HUES64 (cell line): ENCODE measurements around the gene AAR2.

Experiments used
- H3K27ac ChIP-seq: 2 replicates; pipeline ENCODE4 v1.7.0; 2013; ENCODE audit warnings: low read depth, low read length, inconsistent platforms
- H3K27me3 ChIP-seq: 2 replicates; pipeline ENCODE4 v1.6.1; 2013; ENCODE audit warnings: mild to moderate bottlenecking, low read length; ENCODE audit not compliant: insufficient read depth
- H3K36me3 ChIP-seq: 2 replicates; pipeline ENCODE4 v1.6.1; 2013; ENCODE audit warnings: mild to moderate bottlenecking, low read length; ENCODE audit not compliant: insufficient read depth
- H3K4me1 ChIP-seq: 2 replicates; pipeline ENCODE4 v1.6.1; 2013; ENCODE audit warnings: mild to moderate bottlenecking, low read length, moderate library complexity; ENCODE audit not compliant: insufficient read depth
- H3K4me3 ChIP-seq: 2 replicates; pipeline ENCODE4 v1.5.1; 2013; ENCODE audit warnings: mild to moderate bottlenecking, low read length, moderate library complexity
- H3K9ac ChIP-seq: 2 replicates; pipeline ENCODE4 v1.6.1; 2013; ENCODE audit warnings: mild to moderate bottlenecking, low read depth, low read length
- H3K9me3 ChIP-seq: 2 replicates; pipeline ENCODE4 v1.6.1; 2013; ENCODE audit warnings: low read depth, low read length; ENCODE audit not compliant: insufficient read depth
- WGBS: fragments of 150-250, 120-280 bp; methylation state at CpG from one replicate; pipeline ENCODE4 v1.1.7; 2013; ENCODE audit warnings: missing lambda C conversion rate; 5-methylcytosine and 5-hydroxymethylcytosine counted together

The AAR2 gene

DNA sequence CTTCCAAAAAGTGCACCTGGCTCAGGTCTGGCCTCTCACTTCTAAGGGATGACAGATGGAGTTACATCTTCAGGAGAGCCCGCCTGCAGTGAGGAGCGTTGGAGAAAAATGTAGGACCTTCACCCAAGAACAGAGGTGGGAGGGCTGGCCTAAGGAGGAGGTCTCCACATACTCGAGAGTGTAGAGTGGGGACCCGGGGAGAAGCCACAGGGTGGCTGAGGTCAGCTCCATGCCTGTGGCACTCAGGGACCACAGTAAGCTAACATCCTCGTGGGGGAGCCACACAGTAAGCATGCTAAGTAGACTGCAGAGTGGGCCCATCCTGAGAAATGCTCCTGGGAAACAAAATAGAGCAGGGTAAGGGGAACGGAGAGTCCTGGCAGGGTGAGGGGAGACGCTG is 24.0 kb downstream of the AAR2 start:
- Histone ChIP-seq H3K27ac (no peak overlapping the region), H3K27me3 (no peaks in the 10 kb centered on the region), H3K9ac (no peak overlapping the region), H3K4me1 (peaks cover 11% of the 10 kb centered on the region; the same call in 1 of the 2 replicates), H3K9me3 (no peaks in the 10 kb centered on the region), H3K4me3 (no peak overlapping the region), H3K36me3 (peaks cover 17% of the 10 kb centered on the region)
- 81% methylated on average over 7 of the region's 7 CpGs for WGBS

DNA sequence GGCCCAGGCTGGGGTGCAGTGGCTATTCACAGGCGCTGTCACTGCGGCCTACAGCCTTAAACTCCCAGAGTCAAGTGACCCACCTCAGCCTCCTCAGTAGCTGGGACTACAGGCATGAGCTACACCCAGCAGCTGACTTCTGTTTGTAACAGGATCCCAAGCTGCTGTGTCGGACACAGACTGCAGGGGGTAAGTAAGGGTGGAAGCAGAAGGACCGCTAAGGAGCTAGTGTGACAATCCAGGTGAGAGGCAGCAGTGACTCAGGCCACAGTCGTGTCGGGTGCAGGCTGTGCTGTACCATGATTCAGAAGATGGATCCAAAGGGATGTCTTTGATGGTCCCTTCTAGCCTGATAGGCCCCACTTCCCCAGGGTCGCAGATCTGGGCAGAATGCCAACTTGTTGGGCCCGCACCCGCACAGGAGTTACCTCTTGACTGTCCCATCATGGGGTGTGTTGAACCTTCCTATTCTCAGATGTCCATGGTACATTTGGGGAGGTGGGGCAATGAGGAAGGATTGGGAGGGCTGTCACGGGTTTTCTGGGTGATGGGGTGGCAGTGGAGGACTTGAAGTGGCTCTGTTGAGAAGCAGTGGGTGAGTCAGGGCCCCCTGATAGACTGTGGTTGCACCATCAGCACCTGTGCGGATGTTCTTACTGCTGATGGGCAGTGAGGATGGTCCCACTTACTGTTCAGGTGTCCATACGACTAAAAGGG is 25.3 kb downstream of the AAR2 start:
- H3K4me3 ChIP-seq: no peak overlapping the region

DNA sequence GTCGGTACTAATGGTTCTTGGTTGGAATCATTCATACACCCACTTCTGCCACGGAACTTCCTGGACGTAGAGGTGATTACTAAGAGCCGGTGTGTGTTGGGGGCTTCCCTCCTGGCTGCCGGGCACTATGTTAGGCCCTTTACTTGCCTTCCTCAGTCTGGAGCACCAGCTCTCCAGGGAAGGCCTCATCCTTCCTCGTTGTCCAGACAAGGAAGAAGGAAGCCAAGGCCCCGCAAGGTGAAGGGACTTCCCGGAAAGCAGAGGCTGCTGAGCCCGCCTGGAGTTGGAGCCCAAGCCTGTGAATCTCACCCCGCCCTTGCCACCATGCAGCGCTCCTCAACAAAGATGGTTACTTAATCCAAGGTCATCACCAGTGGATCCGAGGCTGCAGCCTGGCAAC is 26.2 kb downstream of the AAR2 start:
- Histone ChIP-seq H3K4me3 (no peak overlapping the region), H3K27ac (no peak overlapping the region), H3K9me3 (no peaks in the 10 kb centered on the region), H3K9ac (no peak overlapping the region), H3K4me1 (peaks cover 11% of the 10 kb centered on the region; the same call in 1 of the 2 replicates), H3K27me3 (no peaks in the 10 kb centered on the region), H3K36me3 (no peaks in the 10 kb centered on the region)
- WGBS: 94% methylated on average over 12 of the region's 12 CpGs

More for the DNA sequence above, 25.3 kb downstream of the AAR2 start:
- Histone ChIP-seq H3K27ac (no peak overlapping the region), H3K9me3 (no peaks in the 10 kb centered on the region), H3K27me3 (no peaks in the 10 kb centered on the region), H3K36me3 (peaks cover 7% of the 10 kb centered on the region; the same call in 1 of the 2 replicates), H3K9ac (no peak overlapping the region), H3K4me1 (peaks cover 11% of the 10 kb centered on the region; the same call in 1 of the 2 replicates)
- 92% methylated on average over 12 of the region's 12 CpGs for WGBS

DNA sequence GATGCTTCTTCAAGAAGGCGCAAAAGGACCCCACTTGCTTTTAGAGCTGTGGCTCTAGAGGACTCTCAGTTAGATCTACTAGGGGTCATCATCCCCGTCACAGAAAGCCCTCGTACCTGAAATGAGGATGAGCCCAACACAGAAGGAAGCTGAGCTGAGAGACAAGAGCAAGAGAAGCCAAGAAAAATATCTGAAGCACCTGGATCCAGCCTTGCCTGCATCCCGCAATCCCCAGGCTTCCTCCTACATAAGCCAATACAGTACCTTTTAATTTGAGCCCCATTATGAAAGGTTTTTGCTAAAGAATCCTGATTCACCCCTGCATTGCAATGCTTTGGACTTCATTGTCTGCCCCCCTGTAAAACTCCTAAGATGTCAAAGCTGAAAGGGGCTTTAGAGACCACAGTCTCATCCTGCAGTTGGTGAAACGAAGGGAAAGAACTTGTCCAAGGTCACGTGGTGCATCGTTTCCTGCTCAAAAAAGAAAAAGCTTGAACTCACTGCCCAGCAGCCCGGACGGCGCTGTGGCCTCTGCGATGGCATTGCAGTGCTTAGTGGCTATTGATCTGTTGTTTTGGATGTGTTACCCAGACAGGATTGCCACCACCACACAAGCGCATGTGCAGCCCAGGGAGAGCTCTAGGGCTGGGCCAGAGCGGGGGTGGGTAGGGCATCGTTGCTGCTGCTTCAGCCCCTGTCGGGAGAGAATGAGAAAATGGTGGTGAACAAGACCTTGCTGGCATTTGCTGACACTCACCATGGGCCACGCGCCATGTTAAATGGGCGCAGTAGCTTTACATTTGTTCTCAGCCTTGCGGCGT is 28.4 kb downstream of the AAR2 start:
- Histone ChIP-seq H3K9me3 (no peaks in the 10 kb centered on the region), H3K36me3 (no peaks in the 10 kb centered on the region), H3K9ac (no peak overlapping the region), H3K4me3 (no peak overlapping the region), H3K27ac (no peak overlapping the region), H3K27me3 (no peaks in the 10 kb centered on the region), H3K4me1 (peaks cover 4% of the 10 kb centered on the region; the same call in 1 of the 2 replicates)
- WGBS: 93% methylated on average over 20 of the region's 20 CpGs

- 95% methylated on average over 6 of the region's 6 CpGs for WGBS
- no peaks in the 10 kb centered on the region for H3K27me3 ChIP-seq
- H3K9me3 ChIP-seq: no peaks in the 10 kb centered on the region
These were observed 29.9 kb downstream of the AAR2 start for GRCh38 chr20:36266189-36266588.

GRCh38 chr20:36267605-36268381 is 31.5 kb downstream of the AAR2 start:
- Histone ChIP-seq H3K27ac (no peak overlapping the region), H3K9me3 (no peaks in the 10 kb centered on the region), H3K4me1 (0 out of 2 replicates have a peak, but pooled peaks cover 2% of the 10 kb centered on the region), H3K36me3 (no peaks in the 10 kb centered on the region), H3K27me3 (no peaks in the 10 kb centered on the region), H3K9ac (no peak overlapping the region), H3K4me3 (no peak overlapping the region)
- 88% methylated on average over 24 of the region's 24 CpGs for WGBS

More at GRCh38 chr20:36266189-36266588, 29.9 kb downstream of the AAR2 start:
- Histone ChIP-seq H3K4me1 (0 out of 2 replicates have a peak, but pooled peaks cover 2% of the 10 kb centered on the region), H3K9ac (no peak overlapping the region), H3K4me3 (no peak overlapping the region), H3K27ac (no peak overlapping the region), H3K36me3 (no peaks in the 10 kb centered on the region)

- H3K27ac ChIP-seq: no peak overlapping the region
- H3K4me3 ChIP-seq: no peak overlapping the region
- H3K36me3 ChIP-seq: no peaks in the 10 kb centered on the region
- no peaks in the 10 kb centered on the region for H3K27me3 ChIP-seq
- no peak overlapping the region for H3K9ac ChIP-seq
- WGBS: 74% methylated on average over 9 of the region's 10 CpGs
- H3K9me3 ChIP-seq: no peaks in the 10 kb centered on the region
- 0 out of 2 replicates have a peak, but pooled peaks cover 2% of the 10 kb centered on the region for H3K4me1 ChIP-seq
These were observed 32.4 kb downstream of the AAR2 start for GRCh38 chr20:36268440-36269342.

DNA sequence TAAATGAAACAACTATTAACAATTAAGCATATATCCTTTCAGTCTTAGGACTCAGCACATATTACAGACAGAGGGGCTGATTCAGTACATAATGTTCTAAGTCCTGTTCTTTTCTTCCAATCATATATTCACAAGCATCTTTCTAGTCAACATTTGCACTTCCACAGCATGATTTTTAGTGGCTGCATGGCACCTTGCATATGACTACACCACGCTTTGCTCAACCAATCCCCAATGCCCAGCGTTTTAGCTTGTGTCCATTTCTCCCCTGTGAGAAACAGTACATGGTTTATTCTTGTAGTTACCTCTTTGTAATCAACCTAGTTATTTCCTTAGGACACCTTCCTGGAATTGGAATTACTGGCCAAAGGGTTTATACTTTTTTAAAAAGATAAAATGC is 33.2 kb downstream of the AAR2 start:
- 97% methylated on average over 2 of the region's 2 CpGs for WGBS
- H3K4me1 ChIP-seq: 0 out of 2 replicates have a peak, but pooled peaks cover 2% of the 10 kb centered on the region
- H3K9ac ChIP-seq: no peak overlapping the region
- no peaks in the 10 kb centered on the region for H3K27me3 ChIP-seq
- H3K9me3 ChIP-seq: no peaks in the 10 kb centered on the region
- no peak overlapping the region for H3K27ac ChIP-seq
- H3K36me3 ChIP-seq: no peaks in the 10 kb centered on the region
- no peak overlapping the region for H3K4me3 ChIP-seq

- no peak overlapping the region for H3K27ac ChIP-seq
- WGBS: 91% methylated on average over 20 of the region's 20 CpGs
These were observed 34.7 kb downstream of the AAR2 start for GRCh38 chr20:36270744-36271638.

More at GRCh38 chr20:36270744-36271638, 34.7 kb downstream of the AAR2 start:
- Histone ChIP-seq H3K9ac (no peak overlapping the region), H3K9me3 (no peaks in the 10 kb centered on the region), H3K4me3 (no peak overlapping the region), H3K4me1 (0 out of 2 replicates have a peak, but pooled peaks cover 2% of the 10 kb centered on the region), H3K27me3 (no peaks in the 10 kb centered on the region), H3K36me3 (no peaks in the 10 kb centered on the region)
